Caki2 (cell line): ENCODE data around the gene GPC4. TPM values are rescaled to one million over a fixed set of nuclear protein-coding genes. Genes with fewer than 3 reads are reported as not detected.
"Not testable (repeated sequence)": the region's sequence is repeated elsewhere in the genome, so short reads cannot be mapped to it uniquely, and the experiment has no call there.

Source experiments
- DNase-seq: peaks from one replicate; pipeline ENCODE4 v3.0.0-alpha.2; 2015; ENCODE audit warnings: low read depth
- in situ Hi-C: cut with HindIII; loops from 2 replicates; pipeline ENCODE4 v1.10.0; 2016; ENCODE audit warnings: low sequenced_read_pairs, low pct_unique_long_range_greater_than_20kb, mixed read lengths
- total RNA-seq: library from RNA; depleted of rRNA; stranded (reverse); fragments of >200 nt; shearing (Covaris generic); gene quantifications from 2 replicates; pipeline ENCODE4 v1.2.3, GENCODE V29; 2014; ENCODE audit warnings: low replicate concordance; rRNA removed

GPC4 gene
- total RNA-seq, 1 experiment from 2014 or later, result 1.0 TPM

- in situ Hi-C loops, DNase-seq: not testable (repeated sequence)
Measured at GRCh38 chrX:133279112-133279730, 136.1 kb downstream of the GPC4 start.

GRCh38 chrX:133273180-133273579 is 142.1 kb downstream of the GPC4 start:
- in situ Hi-C loops, result no loop called here
- no peak for DNase-seq

- DNase-seq, result no peak
- in situ Hi-C loops, result no loop called here
Measured at GRCh38 chrX:133269168-133269567, 146.1 kb downstream of the GPC4 start.

- in situ Hi-C loops, result no loop called here
- DNase-seq, result no peak
Measured at GRCh38 chrX:133267621-133268020, 147.7 kb downstream of the GPC4 start.

GRCh38 chrX:133265331-133265730 is 150.0 kb downstream of the GPC4 start:
- DNase-seq, result no peak
- in situ Hi-C loops, result no loop called here

GRCh38 chrX:133258481-133258880 is 156.8 kb downstream of the GPC4 start:
- DNase-seq, result no peak
- in situ Hi-C loops, result no loop called here

GRCh38 chrX:133254666-133255065 is 160.6 kb downstream of the GPC4 start:
- DNase-seq, result peak; percentile 0
- in situ Hi-C loops, result no loop called here

- DNase-seq, result no peak
- in situ Hi-C loops, result no loop called here
Measured at GRCh38 chrX:133251204-133251603, 164.1 kb downstream of the GPC4 start.

- no peak for DNase-seq
- in situ Hi-C loops, result no loop called here
Measured at GRCh38 chrX:133250184-133251100, 164.8 kb downstream of the GPC4 start.

Other genes starting within 250 kb of the GPC4 start
- not detected in 2 replicates for gene TFDP3, start 197.1 kb downstream of the GPC4 start, total RNA-seq